ENCODE data around the gene METAP1D.

DNA sequence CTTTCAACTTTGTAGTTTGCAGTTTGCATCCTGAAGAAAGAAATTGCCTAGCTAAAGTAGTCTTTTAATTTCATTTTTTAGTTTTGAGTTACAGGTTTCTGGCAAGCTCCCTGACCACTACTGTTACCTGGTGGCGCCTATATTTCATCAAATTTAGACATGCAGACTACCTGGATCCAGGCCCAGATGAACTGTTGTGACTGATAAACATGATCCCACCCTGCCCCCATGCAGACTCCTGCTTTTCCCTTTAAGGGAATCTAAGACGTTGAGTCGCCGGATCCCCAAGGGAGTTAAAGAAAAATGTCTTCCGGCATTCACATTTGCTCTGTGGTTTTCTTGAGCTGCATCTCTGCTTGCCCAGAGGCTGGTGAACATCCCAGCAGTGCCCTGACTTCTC lies 22.2 kb downstream of the METAP1D start:
- TF ChIP-seq, protein P1, sequence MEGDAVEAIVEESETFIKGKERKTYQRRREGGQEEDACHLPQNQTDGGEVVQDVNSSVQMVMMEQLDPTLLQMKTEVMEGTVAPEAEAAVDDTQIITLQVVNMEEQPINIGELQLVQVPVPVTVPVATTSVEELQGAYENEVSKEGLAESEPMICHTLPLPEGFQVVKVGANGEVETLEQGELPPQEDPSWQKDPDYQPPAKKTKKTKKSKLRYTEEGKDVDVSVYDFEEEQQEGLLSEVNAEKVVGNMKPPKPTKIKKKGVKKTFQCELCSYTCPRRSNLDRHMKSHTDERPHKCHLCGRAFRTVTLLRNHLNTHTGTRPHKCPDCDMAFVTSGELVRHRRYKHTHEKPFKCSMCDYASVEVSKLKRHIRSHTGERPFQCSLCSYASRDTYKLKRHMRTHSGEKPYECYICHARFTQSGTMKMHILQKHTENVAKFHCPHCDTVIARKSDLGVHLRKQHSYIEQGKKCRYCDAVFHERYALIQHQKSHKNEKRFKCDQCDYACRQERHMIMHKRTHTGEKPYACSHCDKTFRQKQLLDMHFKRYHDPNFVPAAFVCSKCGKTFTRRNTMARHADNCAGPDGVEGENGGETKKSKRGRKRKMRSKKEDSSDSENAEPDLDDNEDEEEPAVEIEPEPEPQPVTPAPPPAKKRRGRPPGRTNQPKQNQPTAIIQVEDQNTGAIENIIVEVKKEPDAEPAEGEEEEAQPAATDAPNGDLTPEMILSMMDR (IDR thresholded peaks at IDR 0.05) = no peak
- no peak for TF ChIP-seq POLR2A (IDR thresholded peaks at IDR 0.05)
